RWPE2 (cell line): Measurements from ENCODE around the gene FYTTD1.
A peak's percentile ranks its signal among the peaks of the same experiment; 100 is the strongest.
"Not testable (repeated sequence)": the region's sequence is repeated elsewhere in the genome, so short reads cannot be mapped to it uniquely, and the experiment has no call there.

Source experiments
- ATAC-seq: fragments of 200-7000 bp; cut with Tn5 transposase; 3 replicates; pipeline ENCODE4 v1.9.1; 2021; ENCODE audit warnings: low read depth
- DNase-seq: peaks from one replicate; pipeline ENCODE4 v3.0.0-alpha.2; 2020; ENCODE audit warnings: low spot score
- H3K27ac ChIP-seq: fragments of 450-650 bp; 2 replicates; pipeline ENCODE4 v1.5.1; 2017; ENCODE audit warnings: mild to moderate bottlenecking; ENCODE audit not compliant: poor library complexity, severe bottlenecking
- H3K27me3 ChIP-seq: fragments of 250-450 bp; sonication (Bioruptor Pico); 2 replicates; pipeline ENCODE4 v1.5.1; 2021; ENCODE audit warnings: mild to moderate bottlenecking, moderate library complexity; ENCODE audit not compliant: insufficient read depth, poor library complexity, severe bottlenecking
- H3K36me3 ChIP-seq: fragments of 250-450 bp; sonication (Bioruptor Pico); 2 replicates; pipeline ENCODE4 v1.5.1; 2020; ENCODE audit warnings: low read depth, mild to moderate bottlenecking, moderate library complexity
- H3K4me1 ChIP-seq: fragments of 250-450 bp; sonication (Bioruptor Pico); 2 replicates; pipeline ENCODE4 v1.5.1; 2021; ENCODE audit warnings: mild to moderate bottlenecking, moderate library complexity; ENCODE audit not compliant: insufficient read depth, poor library complexity, severe bottlenecking
- H3K4me3 ChIP-seq: fragments of 250-450 bp; sonication (Bioruptor Pico); 2 replicates; pipeline ENCODE4 v1.5.1; 2021; ENCODE audit warnings: mild to moderate bottlenecking, moderate library complexity; ENCODE audit not compliant: severe bottlenecking
- H3K9me3 ChIP-seq: fragments of 250-450 bp; sonication (Bioruptor Pico); 2 replicates; pipeline ENCODE4 v1.5.1; 2021; ENCODE audit warnings: mild to moderate bottlenecking, moderate library complexity; ENCODE audit not compliant: severe bottlenecking
- CTCF ChIP-seq: fragments of 450-650 bp; IDR thresholded peaks from one replicate; pipeline ENCODE4 v1.5.1; 2017; ENCODE audit warnings: mild to moderate bottlenecking, moderate library complexity; ENCODE audit not compliant: poor library complexity, severe bottlenecking

FYTTD1 gene

DNA sequence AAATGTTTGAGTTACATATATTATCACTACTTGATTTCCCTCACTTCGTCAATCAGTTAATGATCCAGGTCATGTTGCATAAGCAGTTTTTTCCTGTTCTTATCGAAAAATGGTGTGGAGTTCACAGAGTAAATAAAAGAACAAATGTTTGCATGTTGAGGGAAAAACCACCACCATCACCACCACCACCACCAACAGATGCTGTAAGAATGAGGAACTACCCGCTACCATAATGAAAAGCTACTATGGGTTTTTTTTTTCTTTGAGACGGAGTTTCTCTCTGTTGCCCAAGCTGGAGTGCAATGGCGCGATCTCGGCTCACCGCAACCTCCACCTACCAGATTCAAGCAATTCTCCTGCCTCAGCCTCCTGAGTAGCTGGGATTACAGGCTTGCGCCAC, 40.5 kb upstream of the FYTTD1 start:
- Histone ChIP-seq H3K36me3 (peaks cover 18% of the 10 kb centered on the region), H3K27me3 (no peaks in the 10 kb centered on the region), H3K9me3 (no peaks in the 10 kb centered on the region), H3K4me3 (no peak overlapping the region), H3K4me1 (peaks cover 21% of the 10 kb centered on the region), H3K27ac (no peak overlapping the region)
- DNase-seq (no peak), ATAC-seq (no peak)
- TF ChIP-seq CTCF: no peak

- not testable (repeated sequence) for DNase-seq, H3K4me3 ChIP-seq, ATAC-seq, H3K9me3 ChIP-seq, H3K27me3 ChIP-seq
- H3K36me3 ChIP-seq: peaks cover 18% of the 10 kb centered on the region
- peaks cover 21% of the 10 kb centered on the region for H3K4me1 ChIP-seq
- H3K27ac ChIP-seq: peak overlapping the region; percentile 88
Observed at GRCh38 chr3:197710965-197711364, 38.7 kb upstream of the FYTTD1 start.

GRCh38 chr3:197711973-197712707, 37.5 kb upstream of the FYTTD1 start:
- ATAC-seq (peak; percentile 99), DNase-seq (peak; percentile 96)
- peak overlapping the region; percentile 11 for H3K4me3 ChIP-seq
- H3K27me3 ChIP-seq: no peaks in the 10 kb centered on the region
- no peaks in the 10 kb centered on the region for H3K9me3 ChIP-seq
- H3K4me1 ChIP-seq: peaks cover 21% of the 10 kb centered on the region
- no peak for TF ChIP-seq CTCF
- H3K36me3 ChIP-seq: peaks cover 19% of the 10 kb centered on the region
- H3K27ac ChIP-seq: peak overlapping the region; percentile 88

DNA sequence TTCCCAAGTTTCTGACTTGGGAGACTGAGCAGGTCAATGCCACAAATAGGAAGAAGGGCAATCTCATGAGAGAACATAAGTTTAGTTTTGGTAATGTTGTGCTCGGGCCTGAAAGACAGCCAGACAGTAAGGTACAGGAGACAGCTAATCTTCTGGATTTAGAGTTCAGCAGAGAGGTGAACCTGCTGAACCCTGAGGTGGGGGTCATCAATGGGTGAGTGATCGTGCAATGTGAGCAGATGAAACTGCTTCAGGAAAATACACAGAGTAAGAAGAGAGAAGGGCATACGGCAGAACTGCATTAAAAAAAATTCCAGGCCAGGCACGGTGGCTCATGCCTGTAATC, 36.2 kb upstream of the FYTTD1 start:
- Histone ChIP-seq H3K27ac (peak overlapping the region; percentile 88), H3K4me1 (peaks cover 24% of the 10 kb centered on the region), H3K36me3 (peaks cover 19% of the 10 kb centered on the region), H3K27me3 (no peaks in the 10 kb centered on the region), H3K4me3 (no peak overlapping the region), H3K9me3 (no peaks in the 10 kb centered on the region)
- TF ChIP-seq CTCF: no peak
- DNase-seq (no peak), ATAC-seq (no peak)

GRCh38 chr3:197714251-197714650, 35.4 kb upstream of the FYTTD1 start:
- peaks cover 19% of the 10 kb centered on the region for H3K36me3 ChIP-seq

More at GRCh38 chr3:197714251-197714650, 35.4 kb upstream of the FYTTD1 start:
- no peak for TF ChIP-seq CTCF
- no peaks in the 10 kb centered on the region for H3K9me3 ChIP-seq
- peaks cover 30% of the 10 kb centered on the region for H3K4me1 ChIP-seq
- no peak for ATAC-seq
- peak overlapping the region; percentile 88 for H3K27ac ChIP-seq
- H3K27me3 ChIP-seq: no peaks in the 10 kb centered on the region
- DNase-seq: no peak
- no peak overlapping the region for H3K4me3 ChIP-seq
